ENCODE measurements around the gene RBFOX2.
"Not testable (repeated sequence)": the region's sequence is repeated elsewhere in the genome, so short reads cannot be mapped to it uniquely, and the experiment has no call there.

The RBFOX2 gene, protein sequence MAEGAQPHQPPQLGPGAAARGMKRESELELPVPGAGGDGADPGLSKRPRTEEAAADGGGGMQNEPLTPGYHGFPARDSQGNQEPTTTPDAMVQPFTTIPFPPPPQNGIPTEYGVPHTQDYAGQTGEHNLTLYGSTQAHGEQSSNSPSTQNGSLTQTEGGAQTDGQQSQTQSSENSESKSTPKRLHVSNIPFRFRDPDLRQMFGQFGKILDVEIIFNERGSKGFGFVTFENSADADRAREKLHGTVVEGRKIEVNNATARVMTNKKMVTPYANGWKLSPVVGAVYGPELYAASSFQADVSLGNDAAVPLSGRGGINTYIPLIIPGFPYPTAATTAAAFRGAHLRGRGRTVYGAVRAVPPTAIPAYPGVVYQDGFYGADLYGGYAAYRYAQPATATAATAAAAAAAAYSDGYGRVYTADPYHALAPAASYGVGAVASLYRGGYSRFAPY

DNA sequence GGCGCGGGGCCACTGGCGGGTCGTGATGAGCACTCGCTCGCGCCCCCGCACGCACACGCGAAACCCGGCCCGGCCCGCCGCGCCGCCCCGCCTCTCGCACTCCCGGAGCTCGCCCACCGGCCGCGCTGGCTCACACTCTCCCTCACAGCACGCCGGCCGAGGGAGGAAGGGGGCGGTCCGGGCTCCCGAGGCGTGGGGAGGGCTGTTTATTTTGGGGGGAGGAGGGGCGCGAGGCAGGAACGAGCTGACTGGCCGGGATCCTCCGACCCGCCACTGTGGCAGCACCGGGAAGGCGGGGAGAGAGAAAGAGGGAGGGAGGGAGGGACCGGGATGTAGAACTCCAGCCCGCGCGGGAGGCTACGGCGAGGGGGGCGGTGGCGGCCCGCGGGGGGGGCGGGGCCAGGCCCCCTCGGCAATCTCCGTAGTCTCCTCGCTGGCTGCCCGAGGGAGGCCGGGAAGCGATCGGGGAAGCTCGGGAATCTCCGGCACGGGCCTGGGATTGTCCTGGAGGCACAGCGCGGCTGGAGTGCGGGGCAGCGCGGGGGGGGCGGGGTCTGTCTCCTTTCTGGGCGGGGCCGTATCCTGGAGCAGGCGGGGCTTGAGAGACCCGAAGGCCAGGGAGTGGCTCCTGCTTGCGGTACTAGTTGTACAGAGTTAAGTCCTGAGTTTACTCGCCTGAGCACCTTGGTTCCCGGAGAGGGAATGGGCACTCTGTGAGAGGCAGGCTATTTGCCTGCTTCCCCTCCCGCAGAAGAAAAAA lies at the start of gene RBFOX2:
Gene RBFOX2, minus strand, starts transcription at position 179 of the 760 bp plus-strand sequence. CDS start 399 bp downstream, outside the sequence.
- Histone ChIP-seq H3K27ac (ENCODE audit: low read depth, low read length) (peak within 1 kb of the TSS; percentile 74), H3K4me3 (ENCODE audit: low read depth in 1 of 2, low read length in 2 of 2) (peak within 1 kb of the TSS; percentile 80 to 89), H3K36me3 (ENCODE audit: control insufficient read depth in 1 of 2, insufficient read depth in 2 of 2, low read length in 2 of 2) (no peaks in the 10 kb centered on the region), H3K9me3 (ENCODE audit: control insufficient read depth in 1 of 2, low read length in 2 of 2) (no peaks in the 10 kb centered on the region), H3K27me3 (ENCODE audit: control insufficient read depth in 1 of 2, insufficient read depth in 2 of 2, low read length in 2 of 2) (no peaks in the 10 kb centered on the region), H3K9ac (ENCODE audit: low read depth in 1 of 2, low read length in 2 of 2) (peak within 1 kb of the TSS; percentile 77 to 80), H3K4me1 (ENCODE audit: control insufficient read depth in 1 of 2, insufficient read depth in 2 of 2, low read length in 2 of 2) (peaks cover 13 to 19% of the 10 kb centered on the region in 2 donors)

GRCh38 chr22:36077271-36077670 lies 48.6 kb upstream of the RBFOX2 start:
- Histone ChIP-seq H3K36me3 (ENCODE audit: control insufficient read depth in 1 of 2, insufficient read depth in 2 of 2, low read length in 2 of 2) (no peaks in the 10 kb centered on the region), H3K4me3 (ENCODE audit: low read depth in 1 of 2, low read length in 2 of 2) (no peak overlapping the region), H3K27me3 (ENCODE audit: control insufficient read depth in 1 of 2, insufficient read depth in 2 of 2, low read length in 2 of 2) (no peaks in the 10 kb centered on the region), H3K9ac (ENCODE audit: low read depth in 1 of 2, low read length in 2 of 2) (no peak overlapping the region), H3K9me3 (ENCODE audit: control insufficient read depth in 1 of 2, low read length in 2 of 2) (no peaks in the 10 kb centered on the region), H3K4me1 (ENCODE audit: control insufficient read depth in 1 of 2, insufficient read depth in 2 of 2, low read length in 2 of 2) (no peaks in the 10 kb centered on the region), H3K27ac (ENCODE audit: low read depth, low read length) (no peak overlapping the region)

GRCh38 chr22:36075724-36076123 lies 47.1 kb upstream of the RBFOX2 start:
- no peaks in the 10 kb centered on the region for H3K36me3 ChIP-seq (ENCODE audit: control insufficient read depth in 1 of 2, insufficient read depth in 2 of 2, low read length in 2 of 2)
- H3K4me3 ChIP-seq (ENCODE audit: low read depth in 1 of 2, low read length in 2 of 2), result no peak overlapping the region
- H3K4me1 ChIP-seq (ENCODE audit: control insufficient read depth in 1 of 2, insufficient read depth in 2 of 2, low read length in 2 of 2), result no peaks in the 10 kb centered on the region
- no peaks in the 10 kb centered on the region for H3K9me3 ChIP-seq (ENCODE audit: control insufficient read depth in 1 of 2, low read length in 2 of 2)
- H3K9ac ChIP-seq (ENCODE audit: low read depth in 1 of 2, low read length in 2 of 2), result no peak overlapping the region
- H3K27ac ChIP-seq (ENCODE audit: low read depth, low read length), result no peak overlapping the region
- no peaks in the 10 kb centered on the region for H3K27me3 ChIP-seq (ENCODE audit: control insufficient read depth in 1 of 2, insufficient read depth in 2 of 2, low read length in 2 of 2)

DNA sequence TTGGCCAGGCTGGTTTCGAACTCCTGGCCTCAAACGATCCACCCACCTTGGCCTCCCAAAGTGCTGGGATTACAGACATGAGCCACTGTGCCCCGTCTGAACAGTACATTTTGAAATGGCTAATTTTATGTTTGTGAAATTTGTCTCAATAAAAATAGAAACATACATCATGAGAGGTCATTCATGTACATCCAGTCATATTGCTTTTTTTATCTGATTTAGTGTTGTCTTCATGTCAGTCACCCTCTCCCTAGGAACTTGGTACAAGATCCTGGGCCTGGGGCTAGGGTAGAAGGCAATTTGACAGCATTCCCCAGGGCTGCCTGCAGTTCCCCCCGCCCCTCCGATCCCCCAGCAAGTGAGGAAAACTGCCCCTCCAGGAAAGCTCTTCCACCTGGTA lies 46.6 kb upstream of the RBFOX2 start:
- Histone ChIP-seq H3K4me3 (ENCODE audit: low read depth in 1 of 2, low read length in 2 of 2) (no peak overlapping the region), H3K27ac (ENCODE audit: low read depth, low read length) (no peak overlapping the region), H3K9me3 (ENCODE audit: control insufficient read depth in 1 of 2, low read length in 2 of 2) (no peaks in the 10 kb centered on the region), H3K4me1 (ENCODE audit: control insufficient read depth in 1 of 2, insufficient read depth in 2 of 2, low read length in 2 of 2) (no peaks in the 10 kb centered on the region), H3K27me3 (ENCODE audit: control insufficient read depth in 1 of 2, insufficient read depth in 2 of 2, low read length in 2 of 2) (no peaks in the 10 kb centered on the region), H3K36me3 (ENCODE audit: control insufficient read depth in 1 of 2, insufficient read depth in 2 of 2, low read length in 2 of 2) (no peaks in the 10 kb centered on the region), H3K9ac (ENCODE audit: low read depth in 1 of 2, low read length in 2 of 2) (no peak overlapping the region)

- no peaks in the 10 kb centered on the region for H3K4me1 ChIP-seq (ENCODE audit: control insufficient read depth in 1 of 2, insufficient read depth in 2 of 2, low read length in 2 of 2)
- H3K4me3 ChIP-seq (ENCODE audit: low read depth in 1 of 2, low read length in 2 of 2), result no peak overlapping the region
- no peaks in the 10 kb centered on the region for H3K27me3 ChIP-seq (ENCODE audit: control insufficient read depth in 1 of 2, insufficient read depth in 2 of 2, low read length in 2 of 2)
- no peaks in the 10 kb centered on the region for H3K36me3 ChIP-seq (ENCODE audit: control insufficient read depth in 1 of 2, insufficient read depth in 2 of 2, low read length in 2 of 2)
- H3K9me3 ChIP-seq (ENCODE audit: control insufficient read depth in 1 of 2, low read length in 2 of 2), result no peaks in the 10 kb centered on the region
- no peak overlapping the region for H3K9ac ChIP-seq (ENCODE audit: low read depth in 1 of 2, low read length in 2 of 2)
- no peak overlapping the region for H3K27ac ChIP-seq (ENCODE audit: low read depth, low read length)
These were observed 44.9 kb upstream of the RBFOX2 start for GRCh38 chr22:36073476-36073875.

GRCh38 chr22:36070645-36071044 lies 42.0 kb upstream of the RBFOX2 start:
- not testable (repeated sequence) for H3K27ac ChIP-seq (ENCODE audit: low read depth, low read length); H3K36me3 ChIP-seq (ENCODE audit: control insufficient read depth in 1 of 2, insufficient read depth in 2 of 2, low read length in 2 of 2); H3K9me3 ChIP-seq (ENCODE audit: control insufficient read depth in 1 of 2, low read length in 2 of 2); H3K4me3 ChIP-seq (ENCODE audit: low read depth in 1 of 2, low read length in 2 of 2); H3K27me3 ChIP-seq (ENCODE audit: control insufficient read depth in 1 of 2, insufficient read depth in 2 of 2, low read length in 2 of 2); H3K4me1 ChIP-seq (ENCODE audit: control insufficient read depth in 1 of 2, insufficient read depth in 2 of 2, low read length in 2 of 2); H3K9ac ChIP-seq (ENCODE audit: low read depth in 1 of 2, low read length in 2 of 2)

DNA sequence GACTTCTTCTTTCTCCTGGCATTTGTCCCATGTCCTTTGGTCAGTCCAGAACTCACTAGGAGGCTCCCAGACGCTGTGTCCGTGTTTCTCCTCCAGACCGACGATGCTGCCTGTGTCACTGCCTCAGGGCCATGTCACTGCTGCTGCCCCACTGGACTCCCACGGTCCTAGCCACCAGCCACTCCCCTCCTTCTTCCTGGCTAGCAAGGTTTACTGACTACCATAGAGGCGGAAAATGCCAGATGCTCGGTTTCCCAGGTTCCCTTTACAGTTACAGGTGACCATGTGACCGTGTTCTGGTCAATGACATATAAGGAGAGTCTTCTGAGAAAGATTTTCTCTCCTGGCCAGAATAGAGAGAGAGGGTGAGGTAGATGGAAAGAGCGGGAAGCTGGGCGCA lies 40.7 kb upstream of the RBFOX2 start:
- Histone ChIP-seq H3K27me3 (ENCODE audit: control insufficient read depth in 1 of 2, insufficient read depth in 2 of 2, low read length in 2 of 2) (no peaks in the 10 kb centered on the region), H3K9me3 (ENCODE audit: control insufficient read depth in 1 of 2, low read length in 2 of 2) (no peaks in the 10 kb centered on the region), H3K9ac (ENCODE audit: low read depth in 1 of 2, low read length in 2 of 2) (no peak overlapping the region), H3K27ac (ENCODE audit: low read depth, low read length) (no peak overlapping the region), H3K36me3 (ENCODE audit: control insufficient read depth in 1 of 2, insufficient read depth in 2 of 2, low read length in 2 of 2) (no peaks in the 10 kb centered on the region), H3K4me3 (ENCODE audit: low read depth in 1 of 2, low read length in 2 of 2) (no peak overlapping the region), H3K4me1 (ENCODE audit: control insufficient read depth in 1 of 2, insufficient read depth in 2 of 2, low read length in 2 of 2) (peaks cover 11 to 12% of the 10 kb centered on the region in 2 donors)

DNA sequence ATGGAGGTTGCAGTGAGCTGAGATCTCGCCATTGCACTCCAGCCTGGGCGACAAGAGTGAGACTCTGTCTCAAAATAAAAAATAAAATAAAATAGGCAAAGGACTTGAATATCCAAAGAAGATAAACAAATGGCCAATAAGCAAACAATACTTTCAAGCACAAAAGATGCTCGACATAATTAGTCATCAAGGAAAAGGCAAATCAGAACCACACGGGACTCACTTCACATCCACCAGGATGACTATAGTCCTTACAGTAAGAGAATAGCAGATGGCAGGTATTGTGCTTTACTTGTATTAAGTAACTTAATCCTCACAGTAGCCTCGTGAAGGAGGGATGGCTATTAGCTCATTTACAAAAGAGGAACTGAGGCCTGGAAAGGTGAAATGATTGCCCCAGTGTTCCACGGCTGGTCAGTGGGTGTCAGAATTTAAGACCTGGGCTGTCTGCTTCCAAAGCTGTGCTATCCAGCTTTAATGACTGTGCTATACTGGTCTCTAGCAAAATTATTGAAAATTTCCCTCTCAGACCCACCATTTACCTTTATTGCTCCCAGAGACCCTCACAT lies 40.2 kb upstream of the RBFOX2 start:
- H3K27me3 ChIP-seq (ENCODE audit: control insufficient read depth in 1 of 2, insufficient read depth in 2 of 2, low read length in 2 of 2), result no peaks in the 10 kb centered on the region
- no peak overlapping the region for H3K27ac ChIP-seq (ENCODE audit: low read depth, low read length)
- H3K9ac ChIP-seq (ENCODE audit: low read depth in 1 of 2, low read length in 2 of 2), result no peak overlapping the region
- H3K36me3 ChIP-seq (ENCODE audit: control insufficient read depth in 1 of 2, insufficient read depth in 2 of 2, low read length in 2 of 2), result no peaks in the 10 kb centered on the region
- H3K4me1 ChIP-seq (ENCODE audit: control insufficient read depth in 1 of 2, insufficient read depth in 2 of 2, low read length in 2 of 2), result peaks cover 11 to 12% of the 10 kb centered on the region in 2 donors
- no peaks in the 10 kb centered on the region for H3K9me3 ChIP-seq (ENCODE audit: control insufficient read depth in 1 of 2, low read length in 2 of 2)
- H3K4me3 ChIP-seq (ENCODE audit: low read depth in 1 of 2, low read length in 2 of 2), result no peak overlapping the region

DNA sequence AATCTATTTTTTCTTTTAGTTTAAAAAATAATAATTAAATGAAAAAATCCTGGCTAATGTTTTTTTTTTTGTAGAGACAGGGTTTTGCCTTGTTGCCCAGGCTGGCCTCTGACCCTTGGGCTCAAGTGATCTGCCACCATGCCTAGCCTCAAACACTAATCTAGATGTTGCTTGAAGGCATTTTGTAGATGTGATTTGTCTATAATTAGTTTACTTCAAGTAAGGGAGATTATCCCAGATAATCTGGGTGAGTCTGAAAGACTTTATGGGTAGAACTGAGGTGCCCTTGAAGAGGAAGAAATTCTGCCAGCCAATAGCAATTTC lies 38.6 kb upstream of the RBFOX2 start:
- Histone ChIP-seq H3K27me3 (ENCODE audit: control insufficient read depth in 1 of 2, insufficient read depth in 2 of 2, low read length in 2 of 2) (no peaks in the 10 kb centered on the region), H3K9me3 (ENCODE audit: control insufficient read depth in 1 of 2, low read length in 2 of 2) (no peaks in the 10 kb centered on the region), H3K4me1 (ENCODE audit: control insufficient read depth in 1 of 2, insufficient read depth in 2 of 2, low read length in 2 of 2) (peaks cover 11 to 12% of the 10 kb centered on the region in 2 donors), H3K9ac (ENCODE audit: low read depth in 1 of 2, low read length in 2 of 2) (no peak overlapping the region), H3K36me3 (ENCODE audit: control insufficient read depth in 1 of 2, insufficient read depth in 2 of 2, low read length in 2 of 2) (no peaks in the 10 kb centered on the region), H3K27ac (ENCODE audit: low read depth, low read length) (no peak overlapping the region), H3K4me3 (ENCODE audit: low read depth in 1 of 2, low read length in 2 of 2) (no peak overlapping the region)

All from duodenal mucosa (tissue), 2 donors.